ENCODE measurements around the gene MEGF6. TPM values are rescaled to one million over a fixed set of nuclear protein-coding genes. Genes with fewer than 3 reads are reported as not detected.

Gene MEGF6
- total and polyA plus RNA-seq, 2 of the 8 experiments (the other 6 are each of a cell fraction or from before 2014, with no cell fraction given), result 4.1 to 14.8 TPM

GRCh38 chr1:3472088-3472850 lies 139.0 kb downstream of the MEGF6 start (continued):
- TF ChIP-seq, protein P1, sequence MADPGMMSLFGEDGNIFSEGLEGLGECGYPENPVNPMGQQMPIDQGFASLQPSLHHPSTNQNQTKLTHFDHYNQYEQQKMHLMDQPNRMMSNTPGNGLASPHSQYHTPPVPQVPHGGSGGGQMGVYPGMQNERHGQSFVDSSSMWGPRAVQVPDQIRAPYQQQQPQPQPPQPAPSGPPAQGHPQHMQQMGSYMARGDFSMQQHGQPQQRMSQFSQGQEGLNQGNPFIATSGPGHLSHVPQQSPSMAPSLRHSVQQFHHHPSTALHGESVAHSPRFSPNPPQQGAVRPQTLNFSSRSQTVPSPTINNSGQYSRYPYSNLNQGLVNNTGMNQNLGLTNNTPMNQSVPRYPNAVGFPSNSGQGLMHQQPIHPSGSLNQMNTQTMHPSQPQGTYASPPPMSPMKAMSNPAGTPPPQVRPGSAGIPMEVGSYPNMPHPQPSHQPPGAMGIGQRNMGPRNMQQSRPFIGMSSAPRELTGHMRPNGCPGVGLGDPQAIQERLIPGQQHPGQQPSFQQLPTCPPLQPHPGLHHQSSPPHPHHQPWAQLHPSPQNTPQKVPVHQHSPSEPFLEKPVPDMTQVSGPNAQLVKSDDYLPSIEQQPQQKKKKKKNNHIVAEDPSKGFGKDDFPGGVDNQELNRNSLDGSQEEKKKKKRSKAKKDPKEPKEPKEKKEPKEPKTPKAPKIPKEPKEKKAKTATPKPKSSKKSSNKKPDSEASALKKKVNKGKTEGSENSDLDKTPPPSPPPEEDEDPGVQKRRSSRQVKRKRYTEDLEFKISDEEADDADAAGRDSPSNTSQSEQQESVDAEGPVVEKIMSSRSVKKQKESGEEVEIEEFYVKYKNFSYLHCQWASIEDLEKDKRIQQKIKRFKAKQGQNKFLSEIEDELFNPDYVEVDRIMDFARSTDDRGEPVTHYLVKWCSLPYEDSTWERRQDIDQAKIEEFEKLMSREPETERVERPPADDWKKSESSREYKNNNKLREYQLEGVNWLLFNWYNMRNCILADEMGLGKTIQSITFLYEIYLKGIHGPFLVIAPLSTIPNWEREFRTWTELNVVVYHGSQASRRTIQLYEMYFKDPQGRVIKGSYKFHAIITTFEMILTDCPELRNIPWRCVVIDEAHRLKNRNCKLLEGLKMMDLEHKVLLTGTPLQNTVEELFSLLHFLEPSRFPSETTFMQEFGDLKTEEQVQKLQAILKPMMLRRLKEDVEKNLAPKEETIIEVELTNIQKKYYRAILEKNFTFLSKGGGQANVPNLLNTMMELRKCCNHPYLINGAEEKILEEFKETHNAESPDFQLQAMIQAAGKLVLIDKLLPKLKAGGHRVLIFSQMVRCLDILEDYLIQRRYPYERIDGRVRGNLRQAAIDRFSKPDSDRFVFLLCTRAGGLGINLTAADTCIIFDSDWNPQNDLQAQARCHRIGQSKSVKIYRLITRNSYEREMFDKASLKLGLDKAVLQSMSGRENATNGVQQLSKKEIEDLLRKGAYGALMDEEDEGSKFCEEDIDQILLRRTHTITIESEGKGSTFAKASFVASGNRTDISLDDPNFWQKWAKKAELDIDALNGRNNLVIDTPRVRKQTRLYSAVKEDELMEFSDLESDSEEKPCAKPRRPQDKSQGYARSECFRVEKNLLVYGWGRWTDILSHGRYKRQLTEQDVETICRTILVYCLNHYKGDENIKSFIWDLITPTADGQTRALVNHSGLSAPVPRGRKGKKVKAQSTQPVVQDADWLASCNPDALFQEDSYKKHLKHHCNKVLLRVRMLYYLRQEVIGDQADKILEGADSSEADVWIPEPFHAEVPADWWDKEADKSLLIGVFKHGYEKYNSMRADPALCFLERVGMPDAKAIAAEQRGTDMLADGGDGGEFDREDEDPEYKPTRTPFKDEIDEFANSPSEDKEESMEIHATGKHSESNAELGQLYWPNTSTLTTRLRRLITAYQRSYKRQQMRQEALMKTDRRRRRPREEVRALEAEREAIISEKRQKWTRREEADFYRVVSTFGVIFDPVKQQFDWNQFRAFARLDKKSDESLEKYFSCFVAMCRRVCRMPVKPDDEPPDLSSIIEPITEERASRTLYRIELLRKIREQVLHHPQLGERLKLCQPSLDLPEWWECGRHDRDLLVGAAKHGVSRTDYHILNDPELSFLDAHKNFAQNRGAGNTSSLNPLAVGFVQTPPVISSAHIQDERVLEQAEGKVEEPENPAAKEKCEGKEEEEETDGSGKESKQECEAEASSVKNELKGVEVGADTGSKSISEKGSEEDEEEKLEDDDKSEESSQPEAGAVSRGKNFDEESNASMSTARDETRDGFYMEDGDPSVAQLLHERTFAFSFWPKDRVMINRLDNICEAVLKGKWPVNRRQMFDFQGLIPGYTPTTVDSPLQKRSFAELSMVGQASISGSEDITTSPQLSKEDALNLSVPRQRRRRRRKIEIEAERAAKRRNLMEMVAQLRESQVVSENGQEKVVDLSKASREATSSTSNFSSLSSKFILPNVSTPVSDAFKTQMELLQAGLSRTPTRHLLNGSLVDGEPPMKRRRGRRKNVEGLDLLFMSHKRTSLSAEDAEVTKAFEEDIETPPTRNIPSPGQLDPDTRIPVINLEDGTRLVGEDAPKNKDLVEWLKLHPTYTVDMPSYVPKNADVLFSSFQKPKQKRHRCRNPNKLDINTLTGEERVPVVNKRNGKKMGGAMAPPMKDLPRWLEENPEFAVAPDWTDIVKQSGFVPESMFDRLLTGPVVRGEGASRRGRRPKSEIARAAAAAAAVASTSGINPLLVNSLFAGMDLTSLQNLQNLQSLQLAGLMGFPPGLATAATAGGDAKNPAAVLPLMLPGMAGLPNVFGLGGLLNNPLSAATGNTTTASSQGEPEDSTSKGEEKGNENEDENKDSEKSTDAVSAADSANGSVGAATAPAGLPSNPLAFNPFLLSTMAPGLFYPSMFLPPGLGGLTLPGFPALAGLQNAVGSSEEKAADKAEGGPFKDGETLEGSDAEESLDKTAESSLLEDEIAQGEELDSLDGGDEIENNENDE (IDR thresholded peaks at IDR 0.05; ENCODE audit: insufficient replicate concordance, low read length), result no peak
- TF ChIP-seq GTF2F1 (IDR thresholded peaks at IDR 0.05; ENCODE audit: borderline replicate concordance, low read depth, low read length), result no peak
- TF ChIP-seq ASH2L (IDR thresholded peaks at IDR 0.05; ENCODE audit: low read length), result no peak
- no peak for TF ChIP-seq CHD1 (IDR thresholded peaks at IDR 0.05; ENCODE audit: low read depth, low read length)
- no peak for TF ChIP-seq SP1 (IDR thresholded peaks at IDR 0.05; ENCODE audit: low read depth, low read length)
- TF ChIP-seq E2F6 (IDR thresholded peaks at IDR 0.05), result no peak
- no peak for TF ChIP-seq TCF12 (IDR thresholded peaks at IDR 0.05; ENCODE audit: low read depth, low read length)

Data from H1 (cell line).